H1 (cell line): ENCODE measurements around the gene BTBD9. TPM values are rescaled to one million over a fixed set of nuclear protein-coding genes. Genes with fewer than 3 reads are reported as not detected.

Experiments
- CHD1 ChIP-seq: IDR thresholded peaks from 2 replicates; pipeline ENCODE4 v1.6.1; 2012; ENCODE audit warnings: low read depth, low read length, improper control_type of control experiment
- JUND ChIP-seq: IDR thresholded peaks from 2 replicates; pipeline ENCODE4 v1.6.1; 2011; ENCODE audit warnings: mild to moderate bottlenecking, improper control_type of control experiment, low read length
- MAFK ChIP-seq: IDR thresholded peaks from 2 replicates; pipeline ENCODE4 v1.6.1; 2012; ENCODE audit warnings: low read depth, mild to moderate bottlenecking, improper control_type of control experiment, low read length
- RBBP5 ChIP-seq: IDR thresholded peaks from 2 replicates; pipeline ENCODE4 v1.7.1; 2012; ENCODE audit warnings: low read depth, mild to moderate bottlenecking, inconsistent platforms, low read length, moderate library complexity, borderline replicate concordance
- RNF2 ChIP-seq: fragments of 200-900, 300-1000 bp; sonication (generic); IDR thresholded peaks from 2 replicates; pipeline ENCODE4 v1.7.1; 2016; ENCODE audit warnings: borderline replicate concordance, low read depth, mild to moderate bottlenecking, antibody characterized with exemption, low read length; ENCODE audit not compliant: poor library complexity, severe bottlenecking; ENCODE audit errors: missing control alignments
- polyA plus RNA-seq, 7 experiments: library from polyadenylated mRNA; depleted of rRNA in 3 of 7; stranded (reverse) in 5 of 7; unstranded in 2 of 7; fragments of >200 nt in 5 of 7; fragments of 200-250 nt in 2 of 7; gene quantifications; 1 replicate in 5 of 7; 2 replicates in 1 of 7; 4 replicates in 1 of 7; pipeline versions ENCODE4 v1.2.1 to v1.2.3, GENCODE V29; 2011 to 2013; ENCODE audit warnings: missing spikeins in 2 of 7, mixed read lengths in 2 of 7
- total RNA-seq: library from RNA; stranded (reverse); fragmentation: NEBNext Ultra II Directional; extraction: Animal tissue kit (Norgen Biotek cat#: 25700); gene quantifications from 2 replicates; pipeline ENCODE4 v1.2.1, GENCODE V29; 2021
- TF ChIP-seq, protein P1 (sequence below): fragments of 300-600 bp; sonication (generic); IDR thresholded peaks from 2 replicates; pipeline ENCODE4 v1.7.1; 2012; ENCODE audit warnings: low read length, moderate library complexity, mild to moderate bottlenecking, inconsistent platforms; ENCODE audit not compliant: insufficient replicate concordance
- TF ChIP-seq, protein P2 (sequence below): IDR thresholded peaks from 2 replicates; pipeline ENCODE4 v1.6.1; 2011; ENCODE audit warnings: low read length, improper control_type of control experiment

The BTBD9 gene
- total and polyA plus RNA-seq, 2 of the 8 experiments (the other 6 are each of a cell fraction or from before 2014, with no cell fraction given), result 0.92 to 4.1 TPM

DNA sequence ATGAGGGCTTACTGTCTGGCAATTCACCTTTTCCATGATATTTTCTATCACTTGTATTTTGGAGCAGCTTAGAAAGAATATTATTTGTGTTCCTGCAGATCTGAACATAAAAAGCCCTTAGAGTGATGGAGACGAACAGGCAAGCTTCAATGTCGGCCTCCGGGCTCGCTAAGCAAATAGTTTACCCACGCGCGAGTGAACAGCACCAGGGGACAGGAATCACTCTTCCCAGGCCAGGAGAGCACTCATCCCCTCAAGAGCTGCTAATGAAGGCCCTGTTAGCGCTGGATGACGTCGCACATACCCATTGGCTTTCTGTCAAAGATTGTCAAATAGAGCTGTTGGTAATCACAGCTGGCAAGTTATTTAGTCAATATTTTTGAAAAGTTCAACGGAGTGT, 424.5 kb downstream of the BTBD9 start (continued):
- TF ChIP-seq, protein P1, sequence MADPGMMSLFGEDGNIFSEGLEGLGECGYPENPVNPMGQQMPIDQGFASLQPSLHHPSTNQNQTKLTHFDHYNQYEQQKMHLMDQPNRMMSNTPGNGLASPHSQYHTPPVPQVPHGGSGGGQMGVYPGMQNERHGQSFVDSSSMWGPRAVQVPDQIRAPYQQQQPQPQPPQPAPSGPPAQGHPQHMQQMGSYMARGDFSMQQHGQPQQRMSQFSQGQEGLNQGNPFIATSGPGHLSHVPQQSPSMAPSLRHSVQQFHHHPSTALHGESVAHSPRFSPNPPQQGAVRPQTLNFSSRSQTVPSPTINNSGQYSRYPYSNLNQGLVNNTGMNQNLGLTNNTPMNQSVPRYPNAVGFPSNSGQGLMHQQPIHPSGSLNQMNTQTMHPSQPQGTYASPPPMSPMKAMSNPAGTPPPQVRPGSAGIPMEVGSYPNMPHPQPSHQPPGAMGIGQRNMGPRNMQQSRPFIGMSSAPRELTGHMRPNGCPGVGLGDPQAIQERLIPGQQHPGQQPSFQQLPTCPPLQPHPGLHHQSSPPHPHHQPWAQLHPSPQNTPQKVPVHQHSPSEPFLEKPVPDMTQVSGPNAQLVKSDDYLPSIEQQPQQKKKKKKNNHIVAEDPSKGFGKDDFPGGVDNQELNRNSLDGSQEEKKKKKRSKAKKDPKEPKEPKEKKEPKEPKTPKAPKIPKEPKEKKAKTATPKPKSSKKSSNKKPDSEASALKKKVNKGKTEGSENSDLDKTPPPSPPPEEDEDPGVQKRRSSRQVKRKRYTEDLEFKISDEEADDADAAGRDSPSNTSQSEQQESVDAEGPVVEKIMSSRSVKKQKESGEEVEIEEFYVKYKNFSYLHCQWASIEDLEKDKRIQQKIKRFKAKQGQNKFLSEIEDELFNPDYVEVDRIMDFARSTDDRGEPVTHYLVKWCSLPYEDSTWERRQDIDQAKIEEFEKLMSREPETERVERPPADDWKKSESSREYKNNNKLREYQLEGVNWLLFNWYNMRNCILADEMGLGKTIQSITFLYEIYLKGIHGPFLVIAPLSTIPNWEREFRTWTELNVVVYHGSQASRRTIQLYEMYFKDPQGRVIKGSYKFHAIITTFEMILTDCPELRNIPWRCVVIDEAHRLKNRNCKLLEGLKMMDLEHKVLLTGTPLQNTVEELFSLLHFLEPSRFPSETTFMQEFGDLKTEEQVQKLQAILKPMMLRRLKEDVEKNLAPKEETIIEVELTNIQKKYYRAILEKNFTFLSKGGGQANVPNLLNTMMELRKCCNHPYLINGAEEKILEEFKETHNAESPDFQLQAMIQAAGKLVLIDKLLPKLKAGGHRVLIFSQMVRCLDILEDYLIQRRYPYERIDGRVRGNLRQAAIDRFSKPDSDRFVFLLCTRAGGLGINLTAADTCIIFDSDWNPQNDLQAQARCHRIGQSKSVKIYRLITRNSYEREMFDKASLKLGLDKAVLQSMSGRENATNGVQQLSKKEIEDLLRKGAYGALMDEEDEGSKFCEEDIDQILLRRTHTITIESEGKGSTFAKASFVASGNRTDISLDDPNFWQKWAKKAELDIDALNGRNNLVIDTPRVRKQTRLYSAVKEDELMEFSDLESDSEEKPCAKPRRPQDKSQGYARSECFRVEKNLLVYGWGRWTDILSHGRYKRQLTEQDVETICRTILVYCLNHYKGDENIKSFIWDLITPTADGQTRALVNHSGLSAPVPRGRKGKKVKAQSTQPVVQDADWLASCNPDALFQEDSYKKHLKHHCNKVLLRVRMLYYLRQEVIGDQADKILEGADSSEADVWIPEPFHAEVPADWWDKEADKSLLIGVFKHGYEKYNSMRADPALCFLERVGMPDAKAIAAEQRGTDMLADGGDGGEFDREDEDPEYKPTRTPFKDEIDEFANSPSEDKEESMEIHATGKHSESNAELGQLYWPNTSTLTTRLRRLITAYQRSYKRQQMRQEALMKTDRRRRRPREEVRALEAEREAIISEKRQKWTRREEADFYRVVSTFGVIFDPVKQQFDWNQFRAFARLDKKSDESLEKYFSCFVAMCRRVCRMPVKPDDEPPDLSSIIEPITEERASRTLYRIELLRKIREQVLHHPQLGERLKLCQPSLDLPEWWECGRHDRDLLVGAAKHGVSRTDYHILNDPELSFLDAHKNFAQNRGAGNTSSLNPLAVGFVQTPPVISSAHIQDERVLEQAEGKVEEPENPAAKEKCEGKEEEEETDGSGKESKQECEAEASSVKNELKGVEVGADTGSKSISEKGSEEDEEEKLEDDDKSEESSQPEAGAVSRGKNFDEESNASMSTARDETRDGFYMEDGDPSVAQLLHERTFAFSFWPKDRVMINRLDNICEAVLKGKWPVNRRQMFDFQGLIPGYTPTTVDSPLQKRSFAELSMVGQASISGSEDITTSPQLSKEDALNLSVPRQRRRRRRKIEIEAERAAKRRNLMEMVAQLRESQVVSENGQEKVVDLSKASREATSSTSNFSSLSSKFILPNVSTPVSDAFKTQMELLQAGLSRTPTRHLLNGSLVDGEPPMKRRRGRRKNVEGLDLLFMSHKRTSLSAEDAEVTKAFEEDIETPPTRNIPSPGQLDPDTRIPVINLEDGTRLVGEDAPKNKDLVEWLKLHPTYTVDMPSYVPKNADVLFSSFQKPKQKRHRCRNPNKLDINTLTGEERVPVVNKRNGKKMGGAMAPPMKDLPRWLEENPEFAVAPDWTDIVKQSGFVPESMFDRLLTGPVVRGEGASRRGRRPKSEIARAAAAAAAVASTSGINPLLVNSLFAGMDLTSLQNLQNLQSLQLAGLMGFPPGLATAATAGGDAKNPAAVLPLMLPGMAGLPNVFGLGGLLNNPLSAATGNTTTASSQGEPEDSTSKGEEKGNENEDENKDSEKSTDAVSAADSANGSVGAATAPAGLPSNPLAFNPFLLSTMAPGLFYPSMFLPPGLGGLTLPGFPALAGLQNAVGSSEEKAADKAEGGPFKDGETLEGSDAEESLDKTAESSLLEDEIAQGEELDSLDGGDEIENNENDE, result no peak
- TF ChIP-seq RBBP5, result no peak
- no peak for TF ChIP-seq CHD1
- TF ChIP-seq RNF2, result no peak
- TF ChIP-seq, protein P2, sequence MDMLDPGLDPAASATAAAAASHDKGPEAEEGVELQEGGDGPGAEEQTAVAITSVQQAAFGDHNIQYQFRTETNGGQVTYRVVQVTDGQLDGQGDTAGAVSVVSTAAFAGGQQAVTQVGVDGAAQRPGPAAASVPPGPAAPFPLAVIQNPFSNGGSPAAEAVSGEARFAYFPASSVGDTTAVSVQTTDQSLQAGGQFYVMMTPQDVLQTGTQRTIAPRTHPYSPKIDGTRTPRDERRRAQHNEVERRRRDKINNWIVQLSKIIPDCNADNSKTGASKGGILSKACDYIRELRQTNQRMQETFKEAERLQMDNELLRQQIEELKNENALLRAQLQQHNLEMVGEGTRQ, result no peak
- no peak for TF ChIP-seq JUND
- TF ChIP-seq MAFK, result no peak
